Tibial artery (tissue), 4 donors: ENCODE data around the gene MYPOP.
"Not testable (repeated sequence)": the region's sequence is repeated elsewhere in the genome, so short reads cannot be mapped to it uniquely, and the experiment has no call there.

ENCODE experiments used
- DNase-seq, 2 donors: peaks; one replicate each; pipeline ENCODE4 v3.0.0-alpha.2; 2019
- H3K27ac ChIP-seq, 2 donors: fragments of 200-600 bp; sonication (generic) in 1 of 2; 1 replicate in 1 of 2; 2 replicates in 1 of 2; pipeline ENCODE4 v1.5.1; 2018 to 2019; ENCODE audit warnings: mild to moderate bottlenecking in 1 of 2
- H3K27me3 ChIP-seq, 2 donors: fragments of 200-600 bp; sonication (generic) in 1 of 2; one replicate each; pipeline versions ENCODE4 v1.5.1 to v1.6.0; 2016 to 2019
- H3K36me3 ChIP-seq, 3 donors: fragments of 200-600 bp; sonication (generic) in 2 of 3; one replicate each; pipeline ENCODE4 v1.5.1; 2016 to 2019; ENCODE audit warnings: mild to moderate bottlenecking in 2 of 3
- H3K4me1 ChIP-seq, 4 donors: fragments of 200-600 bp; sonication (generic) in 2 of 4; 1 replicate in 3 of 4; 2 replicates in 1 of 4; pipeline ENCODE4 v1.5.1; 2016 to 2019
- H3K4me3 ChIP-seq, 2 donors: fragments of 200-600 bp; sonication (generic) in 1 of 2; 1 replicate in 1 of 2; 2 replicates in 1 of 2; pipeline ENCODE4 v1.5.1; 2018 to 2019; ENCODE audit warnings: mild to moderate bottlenecking in 2 of 2
- H3K9me3 ChIP-seq, 3 donors: fragments of 200-600 bp; sonication (generic) in 1 of 3; one replicate each; pipeline ENCODE4 v1.5.1; 2016 to 2019
- intact Hi-C: fragments of 100-400 bp; cut with DNase I; formaldehyde crosslinking; loops from one replicate; pipeline ENCODE4 v1.15.0; 2023; ENCODE audit warnings: low total_unique reads
- TF ChIP-seq, protein P1 (sequence below), 2 experiments: fragments of 200-600 bp in 1 of 2; fragments of 450-650 bp in 1 of 2; IDR thresholded peaks; one replicate each; pipeline ENCODE4 v1.5.1; 2017 to 2019; ENCODE audit warnings: antibody characterized with exemption in 2 of 2, mild to moderate bottlenecking in 1 of 2, moderate library complexity in 1 of 2

The MYPOP gene

DNA sequence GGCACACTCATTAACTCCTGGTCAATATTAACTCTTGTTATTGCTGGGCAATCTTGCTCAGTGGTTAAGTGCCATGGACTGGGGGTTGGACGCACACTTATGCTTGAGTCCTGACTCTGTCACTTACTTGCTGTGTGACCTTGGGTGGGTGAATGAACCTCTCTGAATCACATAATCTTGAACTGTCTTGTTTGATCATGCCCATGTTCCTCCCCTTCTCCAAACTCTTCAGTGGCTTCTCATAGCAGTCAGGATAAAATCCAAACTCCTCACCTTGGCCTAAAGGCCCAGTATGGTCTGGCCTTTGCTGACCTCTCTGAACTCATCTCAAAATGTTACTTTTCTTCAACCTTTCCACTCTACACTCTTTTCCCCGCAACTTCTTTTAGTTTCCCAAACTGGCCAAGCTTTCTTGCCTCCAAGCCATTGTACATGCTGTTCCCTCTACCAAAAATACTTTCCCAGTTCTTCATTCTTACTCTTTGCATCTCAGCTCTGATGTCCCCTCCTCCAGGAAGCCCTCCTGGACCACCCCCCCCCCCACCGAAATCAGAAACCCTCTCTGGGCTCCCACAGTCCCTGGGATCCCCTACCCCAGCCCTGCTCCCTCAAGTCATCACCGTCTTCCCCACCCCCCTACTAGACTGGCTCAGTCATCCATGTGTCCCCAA, 2.4 kb downstream of the MYPOP start:
- no peak overlapping the region for H3K4me3 ChIP-seq
- no peak for DNase-seq
- H3K27ac ChIP-seq = no peak overlapping the region
- intact Hi-C loops = no loop called here
- H3K4me1 ChIP-seq = peaks cover 0 to 25% (median 14%) of the 10 kb centered on the region in 4 donors
- H3K36me3 ChIP-seq = peaks cover 12 to 42% (median 28%) of the 10 kb centered on the region in 3 donors
- H3K27me3 ChIP-seq = no peaks in the 10 kb centered on the region
- no peaks in the 10 kb centered on the region for H3K9me3 ChIP-seq
- TF ChIP-seq, protein P1, sequence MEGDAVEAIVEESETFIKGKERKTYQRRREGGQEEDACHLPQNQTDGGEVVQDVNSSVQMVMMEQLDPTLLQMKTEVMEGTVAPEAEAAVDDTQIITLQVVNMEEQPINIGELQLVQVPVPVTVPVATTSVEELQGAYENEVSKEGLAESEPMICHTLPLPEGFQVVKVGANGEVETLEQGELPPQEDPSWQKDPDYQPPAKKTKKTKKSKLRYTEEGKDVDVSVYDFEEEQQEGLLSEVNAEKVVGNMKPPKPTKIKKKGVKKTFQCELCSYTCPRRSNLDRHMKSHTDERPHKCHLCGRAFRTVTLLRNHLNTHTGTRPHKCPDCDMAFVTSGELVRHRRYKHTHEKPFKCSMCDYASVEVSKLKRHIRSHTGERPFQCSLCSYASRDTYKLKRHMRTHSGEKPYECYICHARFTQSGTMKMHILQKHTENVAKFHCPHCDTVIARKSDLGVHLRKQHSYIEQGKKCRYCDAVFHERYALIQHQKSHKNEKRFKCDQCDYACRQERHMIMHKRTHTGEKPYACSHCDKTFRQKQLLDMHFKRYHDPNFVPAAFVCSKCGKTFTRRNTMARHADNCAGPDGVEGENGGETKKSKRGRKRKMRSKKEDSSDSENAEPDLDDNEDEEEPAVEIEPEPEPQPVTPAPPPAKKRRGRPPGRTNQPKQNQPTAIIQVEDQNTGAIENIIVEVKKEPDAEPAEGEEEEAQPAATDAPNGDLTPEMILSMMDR (IDR thresholded peaks at IDR 0.05) = no peak

DNA sequence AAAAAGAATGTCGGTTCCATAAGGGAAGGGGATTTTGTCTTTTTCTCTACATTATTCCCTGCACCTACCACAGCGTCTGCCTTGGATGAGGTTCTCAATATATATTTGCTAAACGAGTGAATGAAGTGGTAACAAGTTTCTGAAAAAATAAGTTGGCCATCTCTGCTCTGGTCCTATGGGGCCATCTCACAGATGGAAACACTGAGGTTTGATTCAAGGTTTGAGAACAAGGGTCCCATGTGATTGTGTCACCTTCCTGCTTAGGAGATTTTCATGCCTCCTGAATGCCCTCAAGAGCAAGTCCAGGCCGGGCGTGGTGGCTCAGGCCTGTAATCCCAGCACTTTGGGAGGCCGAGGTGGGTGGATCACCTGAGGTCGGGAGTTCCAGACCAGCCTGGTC, 3.2 kb downstream of the MYPOP start:
- H3K36me3 ChIP-seq = peaks cover 14 to 50% (median 34%) of the 10 kb centered on the region in 3 donors
- H3K9me3 ChIP-seq = no peaks in the 10 kb centered on the region
- DNase-seq = no peak
- no peak overlapping the region for H3K27ac ChIP-seq
- H3K4me1 ChIP-seq = peaks cover 0 to 25% (median 14%) of the 10 kb centered on the region in 4 donors
- intact Hi-C loops = no loop called here
- TF ChIP-seq, protein P1 (IDR thresholded peaks at IDR 0.05) = no peak
- H3K27me3 ChIP-seq = no peaks in the 10 kb centered on the region
- no peak overlapping the region for H3K4me3 ChIP-seq

DNA sequence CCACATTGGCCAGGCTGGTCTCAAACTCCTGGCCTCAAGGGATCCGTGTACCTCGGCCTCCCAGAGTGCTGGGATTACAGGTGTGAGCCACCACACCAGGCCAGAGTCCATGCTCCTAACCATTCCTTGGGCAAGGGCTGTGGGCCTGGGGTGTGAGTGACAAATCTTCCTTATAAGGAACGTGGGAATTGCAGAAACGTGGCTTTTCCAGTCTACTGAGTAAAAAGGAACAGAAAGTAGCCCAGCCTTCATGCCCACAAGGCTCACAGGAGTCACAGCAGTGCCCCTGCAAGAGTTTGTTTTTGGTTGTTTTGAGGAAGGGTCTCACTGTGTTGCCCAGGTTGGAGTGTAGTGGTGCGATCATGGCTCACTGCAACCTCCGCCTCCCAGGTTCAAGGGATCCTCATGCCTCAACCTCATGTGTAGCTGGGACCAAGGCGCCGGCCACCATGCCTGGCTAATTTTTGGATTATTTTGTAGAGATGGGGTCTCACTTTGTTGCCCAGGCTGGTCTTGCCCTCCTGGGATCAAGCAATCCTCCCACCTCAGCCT, 5.1 kb downstream of the MYPOP start:
- TF ChIP-seq, protein P1 (IDR thresholded peaks at IDR 0.05) = no peak
- Histone ChIP-seq H3K27me3 (no peaks in the 10 kb centered on the region), H3K9me3 (no peaks in the 10 kb centered on the region), H3K36me3 (peaks cover 14 to 60% (median 34%) of the 10 kb centered on the region in 3 donors), H3K27ac (no peak overlapping the region), H3K4me3 (no peak overlapping the region), H3K4me1 (peaks cover 0 to 19% (median 11%) of the 10 kb centered on the region in 4 donors)
- DNase-seq = no peak
- intact Hi-C loops = no loop called here

DNA sequence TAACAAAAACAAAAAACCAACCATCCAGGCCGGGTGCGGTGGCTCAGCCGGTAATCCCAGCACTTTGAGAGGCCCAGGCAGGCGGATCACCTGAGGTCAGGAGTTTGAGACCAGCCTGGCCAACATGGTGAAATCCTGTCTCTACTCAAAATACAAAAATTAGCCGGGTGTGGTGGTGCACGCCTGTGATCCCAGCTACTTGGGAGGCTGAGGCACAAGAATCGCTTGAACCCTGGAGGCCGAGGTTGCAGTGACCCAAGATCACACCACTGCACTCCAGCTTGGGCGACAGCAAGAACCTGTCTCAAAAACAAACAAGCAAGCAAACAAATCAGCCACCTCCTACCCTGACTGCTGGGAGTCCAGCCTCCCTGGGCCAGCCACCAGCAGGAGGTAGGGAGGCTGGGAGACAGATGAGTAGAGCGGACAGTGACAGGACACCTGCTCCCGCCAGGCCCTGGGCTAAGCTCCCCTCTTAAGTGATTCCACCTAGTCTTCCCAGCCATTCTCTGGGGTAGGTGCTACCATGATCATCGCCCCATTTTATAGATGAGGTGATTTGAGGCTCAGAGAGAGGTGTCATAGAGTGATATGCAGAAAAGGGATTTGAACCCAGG, 6.3 kb downstream of the MYPOP start:
- not testable (repeated sequence) for H3K27ac ChIP-seq

DNA sequence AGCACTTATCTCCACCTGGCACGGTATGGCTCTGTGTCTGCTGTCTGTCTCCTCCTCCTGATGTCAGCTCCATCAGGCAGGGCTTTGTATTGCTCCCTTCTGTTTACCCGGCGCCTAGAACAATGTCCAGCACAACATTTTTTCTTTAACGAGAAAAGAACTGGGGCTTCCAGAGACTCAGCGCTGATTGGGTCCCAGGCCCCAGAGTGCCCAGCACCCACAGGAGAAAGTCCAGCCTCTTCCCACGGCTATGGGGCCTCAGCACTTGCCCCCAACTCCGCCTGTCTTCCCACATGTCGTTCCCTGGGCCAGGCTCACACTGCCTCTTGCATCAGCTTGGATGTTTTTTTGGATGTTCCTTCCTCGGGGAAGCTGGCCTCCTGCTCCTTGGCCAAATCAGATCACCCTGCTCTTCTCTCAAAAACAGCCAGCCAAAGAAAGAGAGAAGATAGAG, 6.9 kb downstream of the MYPOP start:
- Histone ChIP-seq H3K36me3 (peaks cover 14 to 75% (median 41%) of the 10 kb centered on the region in 3 donors), H3K4me3 (no peak overlapping the region), H3K27me3 (no peaks in the 10 kb centered on the region), H3K4me1 (peaks cover 0 to 7% (median 0%) of the 10 kb centered on the region in 4 donors), H3K9me3 (no peaks in the 10 kb centered on the region), H3K27ac (no peak overlapping the region)
- peak in 1 of 2 donors; percentile 49 for DNase-seq
- TF ChIP-seq, protein P1 (IDR thresholded peaks at IDR 0.05) = no peak
- intact Hi-C loops = no loop called here

More for the DNA sequence above, 6.3 kb downstream of the MYPOP start:
- H3K27me3 ChIP-seq, DNase-seq, H3K4me3 ChIP-seq, H3K9me3 ChIP-seq, intact Hi-C loops: not testable (repeated sequence)
- Histone ChIP-seq H3K4me1 (peaks cover 0 to 12% (median 5%) of the 10 kb centered on the region in 4 donors), H3K36me3 (peaks cover 14 to 70% (median 36%) of the 10 kb centered on the region in 3 donors)

DNA sequence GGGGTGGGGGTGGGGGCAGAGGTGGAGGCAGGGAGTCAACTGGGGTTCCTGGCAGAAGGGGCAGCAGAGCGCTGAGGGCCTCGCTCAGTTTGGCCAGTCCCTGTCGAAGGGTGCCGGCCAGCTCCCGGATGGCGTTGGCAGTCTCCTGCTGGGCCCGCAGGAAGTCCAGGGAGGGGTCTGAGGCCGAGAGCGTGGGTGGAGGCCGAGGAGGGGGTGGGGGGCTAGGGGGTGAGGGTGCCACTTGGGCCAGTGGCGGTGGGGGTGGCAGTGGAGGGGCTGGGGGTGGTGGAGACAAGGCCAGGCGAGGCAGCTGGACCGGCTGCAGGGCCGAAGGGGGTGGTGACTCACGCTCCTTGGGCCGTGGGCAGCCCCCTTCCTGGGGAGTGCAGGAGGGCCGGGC, 11.5 kb downstream of the MYPOP start:
- H3K9me3 ChIP-seq = no peaks in the 10 kb centered on the region
- H3K4me3 ChIP-seq = no peak overlapping the region
- peaks cover 0 to 9% (median 3%) of the 10 kb centered on the region in 4 donors for H3K4me1 ChIP-seq
- peaks cover 8 to 49% (median 23%) of the 10 kb centered on the region in 3 donors for H3K36me3 ChIP-seq
- TF ChIP-seq, protein P1 (IDR thresholded peaks at IDR 0.05) = no peak
- intact Hi-C loops = no loop called here
- H3K27me3 ChIP-seq = no peaks in the 10 kb centered on the region
- DNase-seq = no peak
- H3K27ac ChIP-seq = no peak overlapping the region
